ENCODE data around the gene VAMP5.

DNA sequence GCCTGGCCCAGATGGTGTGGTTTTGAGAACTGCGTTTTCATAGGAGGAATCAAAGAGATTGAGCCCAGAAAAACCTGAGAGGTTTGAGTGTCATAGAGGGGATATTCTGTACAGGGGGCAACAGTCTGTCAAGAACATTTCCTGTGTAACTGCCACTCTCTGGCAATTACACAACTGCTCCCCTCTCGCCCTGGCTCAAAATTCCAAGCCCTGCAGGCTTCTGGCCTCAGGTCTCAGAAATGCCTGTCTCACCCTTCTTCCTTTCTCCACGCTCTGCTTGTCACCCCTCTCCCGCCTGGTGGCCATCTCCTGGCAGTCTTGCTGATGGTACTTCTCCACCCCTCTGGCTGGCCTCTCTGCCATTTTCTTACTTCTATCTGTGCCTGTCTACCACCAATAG lies 4.0 kb downstream of the VAMP5 start:
- TF ChIP-seq EP300 (IDR thresholded peaks at IDR 0.05) (no peak), POLR2A (IDR thresholded peaks at IDR 0.05) (no peak)
